ENCODE results near the gene PCDH19. TPM values are rescaled to one million over a fixed set of nuclear protein-coding genes. Genes with fewer than 3 reads are reported as not detected.

The PCDH19 gene
- total RNA-seq (2014; rRNA removed; shearing (Covaris generic)) = under 0.01 TPM in 1 of 2 replicates, not detected in the other

GRCh38 chrX:100409610-100410590, at the start of gene PCDH19:
TSS of gene PCDH19 (minus strand) at chrX:100410273. CDS start at chrX:100408597, 1,676 bp downstream.

Other genes starting within 250 kb of the PCDH19 start
- gene TNMD, start 174.7 kb upstream of the PCDH19 start, total RNA-seq (2014; rRNA removed; shearing (Covaris generic)) = not detected in 2 replicates
- gene TSPAN6, start 226.5 kb upstream of the PCDH19 start, total RNA-seq (2014; rRNA removed; shearing (Covaris generic)) = 6.9 and 9.9 TPM in 2 replicates
- gene SRPX2, start 233.9 kb upstream of the PCDH19 start, total RNA-seq (2014; rRNA removed; shearing (Covaris generic)) = 16.0 and 17.7 TPM in 2 replicates

Data from A375 (cell line).